HG02678 (cell line): ENCODE data around the gene HOXC10.

Experiments
- ATAC-seq: cut with Tn5 transposase; IDR thresholded peaks from one replicate; pipeline ENCODE4 v1.9.1; 2021; ENCODE audit warnings: mild to moderate bottlenecking, moderate library complexity; ENCODE audit not compliant: unreplicated experiment

The HOXC10 gene

DNA sequence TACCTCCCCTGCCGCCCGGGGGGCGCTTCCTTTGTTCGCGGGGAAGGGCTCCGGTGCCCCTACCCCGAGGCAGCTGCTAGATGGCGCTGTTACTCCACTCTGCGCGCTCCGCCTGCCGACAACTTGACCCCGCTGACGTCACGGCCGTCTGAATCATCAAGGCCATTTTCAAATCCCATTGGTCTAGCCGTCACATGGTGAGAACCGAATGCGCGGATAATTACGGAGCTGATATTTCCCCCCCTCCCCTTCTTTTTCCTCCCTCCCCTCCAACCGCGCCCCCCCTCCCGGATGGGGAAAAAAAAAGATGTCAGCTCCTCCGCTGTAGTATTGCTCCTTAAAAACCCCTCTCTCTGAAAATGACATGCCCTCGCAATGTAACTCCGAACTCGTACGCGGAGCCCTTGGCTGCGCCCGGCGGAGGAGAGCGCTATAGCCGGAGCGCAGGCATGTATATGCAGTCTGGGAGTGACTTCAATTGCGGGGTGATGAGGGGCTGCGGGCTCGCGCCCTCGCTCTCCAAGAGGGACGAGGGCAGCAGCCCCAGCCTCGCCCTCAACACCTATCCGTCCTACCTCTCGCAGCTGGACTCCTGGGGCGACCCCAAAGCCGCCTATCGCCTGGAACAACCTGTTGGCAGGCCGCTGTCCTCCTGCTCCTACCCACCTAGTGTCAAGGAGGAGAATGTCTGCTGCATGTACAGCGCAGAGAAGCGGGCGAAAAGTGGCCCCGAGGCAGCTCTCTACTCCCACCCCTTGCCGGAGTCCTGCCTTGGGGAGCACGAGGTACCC, at the start of gene HOXC10:
Gene HOXC10, plus strand, starts transcription at position 246 of the 791 bp plus-strand sequence. Its CDS starts 114 bp downstream, at position 360.
- no peak for ATAC-seq

DNA sequence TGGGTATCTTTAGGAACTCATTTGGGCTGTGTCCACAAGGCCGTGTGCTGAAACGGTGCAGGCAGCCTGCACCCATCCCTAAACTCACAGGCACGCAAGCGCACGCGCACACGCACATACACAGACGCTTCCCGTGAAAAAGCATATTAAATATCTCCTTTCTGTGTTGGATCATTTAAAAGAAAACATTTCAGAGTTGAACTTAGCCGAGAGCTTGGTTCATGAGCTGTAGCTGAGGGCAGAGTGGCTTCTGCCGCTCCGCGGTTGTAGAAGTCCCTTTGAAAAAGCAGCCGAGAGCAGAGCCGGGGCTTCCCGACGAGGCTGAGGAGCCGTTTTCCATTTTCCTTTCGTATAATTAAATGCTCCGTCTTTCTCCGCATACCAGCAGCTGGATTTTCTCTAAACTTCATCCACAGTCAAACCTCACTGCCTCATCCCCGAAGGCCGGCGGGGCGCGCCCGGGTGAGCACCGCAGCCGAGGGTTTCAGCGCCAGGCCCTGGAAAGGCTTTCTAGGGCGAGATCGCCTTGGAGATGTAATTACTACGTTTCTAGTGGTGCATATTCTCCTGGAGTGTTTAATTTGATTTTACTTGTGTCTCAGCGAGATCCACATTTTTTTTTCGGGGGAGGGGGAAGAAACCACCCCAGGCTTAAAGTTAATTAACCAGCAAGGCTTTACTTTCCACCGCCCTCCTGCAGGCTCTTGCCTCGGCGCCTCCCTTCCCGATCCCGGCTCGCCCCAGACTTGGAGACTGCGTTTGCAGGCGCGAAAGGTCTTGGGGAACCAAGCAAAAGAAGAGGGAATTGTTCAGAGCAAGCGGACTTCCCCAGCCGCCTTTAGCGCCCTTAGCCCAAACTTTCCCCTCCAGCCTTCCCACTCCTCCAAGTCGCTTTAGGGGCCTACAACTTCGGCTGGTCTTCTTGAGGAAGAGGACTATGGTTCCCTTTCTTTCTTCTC, 49.3 kb upstream of the HOXC10 start:
- ATAC-seq: no peak

DNA sequence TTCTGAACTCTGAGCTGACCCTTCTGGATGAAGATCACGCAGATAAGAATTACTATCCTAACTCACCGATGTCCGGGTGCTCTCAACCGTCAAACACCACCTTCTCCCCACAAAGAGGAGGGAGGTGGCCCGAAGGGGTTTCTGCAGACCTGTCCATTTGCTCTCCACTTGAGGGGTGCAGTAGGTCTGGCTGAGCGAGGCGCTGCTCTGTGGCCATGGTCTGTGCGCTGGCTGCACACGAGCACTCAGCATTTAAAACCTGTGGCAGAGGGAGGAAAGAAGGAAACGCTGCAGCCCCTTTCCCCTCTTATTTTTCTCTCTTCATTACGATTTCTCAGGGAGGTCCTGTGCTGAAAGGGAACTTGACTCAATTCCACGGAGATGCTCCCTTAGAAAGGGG, 47.8 kb upstream of the HOXC10 start:
- no peak for ATAC-seq

DNA sequence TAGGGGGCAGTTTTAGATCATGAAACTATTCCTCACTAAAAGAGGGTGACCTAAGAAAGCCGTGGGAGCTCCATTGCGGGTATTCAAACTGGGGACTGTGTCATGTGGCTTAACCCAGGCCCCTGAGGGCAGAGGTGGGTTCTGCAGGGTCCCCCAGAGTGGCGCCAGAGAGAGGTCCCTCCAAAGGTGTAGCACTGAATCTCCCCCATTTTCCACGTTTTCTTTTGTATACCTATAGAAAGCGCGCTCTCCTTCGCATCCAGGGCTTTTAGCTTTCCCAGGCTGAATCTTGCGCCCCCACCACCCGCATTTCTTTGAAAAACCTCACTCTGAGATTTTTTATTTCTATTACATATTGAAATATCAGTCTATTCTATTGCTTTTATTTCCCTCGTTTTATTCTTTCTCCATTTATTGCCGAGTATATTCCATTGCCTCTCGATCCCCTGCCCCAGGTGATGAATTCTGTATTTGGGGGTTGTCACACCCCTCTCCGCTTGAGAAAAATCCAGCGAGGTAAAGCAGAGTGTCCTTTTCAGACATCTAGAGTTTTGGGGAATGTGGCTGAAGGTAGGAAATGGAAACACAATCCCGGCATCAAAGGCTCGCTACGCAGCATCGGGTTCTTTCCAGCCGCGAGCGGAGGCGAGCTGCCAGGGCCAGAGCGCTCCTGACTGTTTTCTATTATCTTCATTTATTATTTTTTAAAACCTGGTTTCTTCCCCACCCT, 47.2 kb upstream of the HOXC10 start:
- ATAC-seq: no peak

DNA sequence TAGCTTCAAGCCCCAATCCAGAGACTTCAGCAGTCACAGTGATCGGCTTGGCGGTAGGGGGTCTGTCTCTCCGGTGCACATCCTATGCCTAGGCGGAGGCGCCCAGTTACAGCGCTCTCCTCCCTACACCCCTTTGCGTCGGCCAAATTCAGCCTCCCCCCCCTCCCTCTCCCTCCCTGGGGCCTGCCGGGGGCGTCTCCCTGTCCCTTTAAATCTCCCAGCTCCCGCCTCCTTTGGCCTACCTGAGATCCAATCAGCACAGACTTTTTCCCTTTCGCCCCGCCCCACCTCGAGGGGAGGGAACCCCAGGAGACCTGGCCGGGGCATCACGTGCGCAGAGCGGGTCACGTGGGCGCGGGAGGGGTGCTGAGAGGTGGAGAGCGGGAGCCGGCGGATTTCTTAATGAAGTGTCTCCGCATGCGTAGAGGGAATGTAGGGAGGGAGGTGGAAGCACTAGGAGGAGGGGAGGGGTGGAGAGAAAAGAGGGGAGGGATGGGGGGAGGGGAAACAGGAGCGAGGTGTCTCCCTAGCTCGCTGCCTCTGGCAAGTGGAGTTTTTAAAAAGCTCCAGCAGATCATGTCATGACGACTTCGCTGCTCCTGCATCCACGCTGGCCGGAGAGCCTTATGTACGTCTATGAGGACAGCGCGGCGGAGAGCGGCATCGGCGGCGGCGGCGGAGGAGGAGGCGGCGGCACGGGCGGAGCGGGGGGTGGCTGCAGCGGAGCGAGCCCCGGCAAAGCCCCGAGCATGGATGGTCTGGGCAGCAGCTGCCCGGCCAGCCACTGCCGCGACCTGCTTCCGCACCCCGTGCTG, 46.4 kb upstream of the HOXC10 start, which contains the start of gene HOXC13:
Gene HOXC13, plus strand, starts transcription at position 506 of the 815 bp plus-strand sequence. Its CDS starts 76 bp downstream, at position 582.
- no peak for ATAC-seq

DNA sequence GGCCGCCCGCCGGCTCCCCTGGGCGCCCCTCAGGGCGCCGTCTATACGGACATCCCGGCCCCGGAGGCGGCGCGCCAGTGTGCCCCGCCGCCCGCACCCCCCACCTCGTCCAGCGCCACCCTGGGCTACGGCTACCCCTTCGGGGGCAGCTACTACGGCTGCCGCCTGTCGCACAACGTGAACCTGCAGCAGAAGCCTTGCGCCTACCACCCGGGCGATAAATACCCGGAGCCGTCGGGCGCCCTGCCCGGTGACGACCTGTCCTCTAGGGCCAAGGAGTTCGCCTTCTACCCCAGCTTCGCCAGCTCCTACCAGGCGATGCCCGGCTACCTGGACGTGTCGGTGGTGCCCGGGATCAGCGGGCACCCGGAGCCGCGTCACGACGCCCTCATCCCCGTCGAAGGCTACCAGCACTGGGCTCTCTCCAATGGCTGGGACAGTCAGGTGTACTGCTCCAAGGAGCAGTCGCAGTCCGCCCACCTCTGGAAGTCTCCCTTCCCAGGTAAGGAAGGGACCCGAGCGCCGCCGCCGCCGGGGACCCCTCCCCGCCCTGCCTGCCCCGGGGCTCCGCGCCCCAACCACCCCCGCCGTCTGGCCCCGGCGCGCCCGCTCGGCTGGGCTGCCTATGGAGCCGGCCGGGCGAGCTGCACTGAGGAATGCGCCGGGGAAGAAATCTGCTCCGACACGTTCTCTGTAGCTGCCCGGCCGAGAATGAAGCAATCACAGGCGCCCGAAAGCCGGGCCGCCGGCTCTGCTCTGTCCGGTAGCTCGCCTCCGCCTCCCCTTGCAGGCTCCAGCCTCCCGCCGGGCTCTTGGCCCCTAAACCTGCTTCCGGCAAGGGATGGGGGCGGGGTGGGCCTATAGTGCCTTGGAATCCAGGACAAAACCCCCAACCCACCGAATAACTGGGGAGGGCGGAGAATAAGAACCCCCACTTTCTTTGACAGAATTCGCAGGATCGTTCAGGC, 45.5 kb upstream of the HOXC10 start:
- no peak for ATAC-seq

DNA sequence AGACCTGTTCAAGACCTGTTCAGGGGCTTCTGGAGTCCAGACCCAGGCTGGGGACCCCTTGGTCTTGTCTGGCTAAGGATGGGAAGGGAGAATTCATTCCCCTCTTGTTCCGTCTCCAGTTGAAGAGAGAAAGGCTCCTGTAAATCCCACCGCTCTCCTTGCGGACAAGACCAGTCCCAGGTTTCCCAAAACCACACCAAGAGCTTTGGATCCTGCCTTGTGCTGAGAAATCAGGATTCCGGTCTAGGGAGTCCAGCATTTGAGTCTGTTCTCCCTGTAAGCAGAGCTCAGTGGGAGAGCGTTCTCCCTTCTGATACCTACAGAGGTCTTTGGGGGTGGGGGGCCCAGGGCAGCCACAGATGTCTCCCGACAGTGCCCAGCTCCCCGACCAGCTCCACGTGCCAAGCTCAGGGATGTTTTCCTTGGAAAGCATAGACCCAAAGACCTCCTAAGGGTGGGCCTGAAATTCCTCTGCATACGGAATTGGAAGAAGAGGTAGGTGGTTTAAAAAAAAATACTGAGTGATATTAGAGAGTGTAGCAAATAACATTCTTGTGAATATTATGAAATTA, 44.4 kb upstream of the HOXC10 start:
- ATAC-seq: no peak

DNA sequence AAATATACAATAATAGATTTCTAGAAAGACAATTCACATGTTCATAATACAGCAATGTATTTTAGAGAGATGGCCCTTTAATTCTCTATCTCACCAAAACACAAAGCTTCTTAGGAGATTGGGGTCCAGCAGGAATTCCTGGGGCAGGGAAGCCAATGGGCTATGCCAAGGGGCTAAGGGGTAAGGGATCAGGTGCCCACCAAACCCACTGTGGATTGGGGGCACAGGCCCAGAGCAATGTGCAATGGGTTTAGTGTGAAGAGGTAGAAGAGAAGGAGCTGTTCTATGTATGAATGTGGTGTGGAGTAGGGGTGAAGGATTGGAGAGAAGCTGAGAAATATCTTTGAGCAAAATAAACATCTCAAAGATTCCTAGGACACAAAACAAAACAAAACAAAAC, 43.8 kb upstream of the HOXC10 start:
- no peak for ATAC-seq

DNA sequence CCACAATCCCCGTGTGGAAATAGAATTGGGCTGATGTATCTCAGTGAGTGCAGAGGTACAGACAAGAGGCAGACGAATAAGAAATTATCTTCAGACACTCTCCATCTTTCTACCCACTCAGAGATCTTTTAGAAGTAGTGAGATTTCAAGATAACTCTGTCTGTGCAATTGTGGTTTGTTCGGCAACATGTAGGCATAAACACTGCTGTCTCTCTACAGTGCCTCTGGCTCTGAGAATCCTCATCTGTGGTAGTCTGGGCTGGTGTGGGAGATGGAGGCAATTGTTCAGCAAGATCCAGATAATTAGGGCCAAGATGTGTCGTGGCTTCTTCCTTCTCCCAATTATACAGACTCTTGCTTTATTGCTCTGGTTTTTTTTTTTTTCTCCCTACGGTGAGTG, 43.2 kb upstream of the HOXC10 start:
- ATAC-seq: no peak

DNA sequence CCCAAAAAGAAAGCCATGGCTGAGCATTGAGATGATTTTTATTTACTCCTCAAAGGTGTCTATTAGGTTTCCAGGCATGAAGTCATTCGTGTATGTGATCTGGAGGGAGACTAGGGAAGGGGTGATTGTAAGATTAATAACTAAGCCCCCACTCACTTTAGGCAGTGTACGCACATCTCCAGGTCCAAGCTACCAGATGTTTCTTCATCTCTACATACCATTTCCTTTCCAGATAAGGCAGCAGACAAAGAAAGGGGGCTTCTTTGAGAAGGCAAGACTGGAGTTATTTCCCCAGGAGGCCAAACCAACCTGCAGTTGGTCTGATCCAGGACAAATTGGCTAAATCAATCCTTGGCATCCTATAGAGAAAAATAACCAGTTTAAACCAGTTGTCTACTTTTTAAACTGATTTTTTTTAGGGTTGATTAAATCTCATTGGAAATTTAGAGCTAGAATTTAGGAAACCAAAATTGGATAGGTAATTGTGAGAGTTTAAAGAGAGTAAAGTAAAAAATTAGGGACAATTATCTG, 42.4 kb upstream of the HOXC10 start:
- no peak for ATAC-seq

DNA sequence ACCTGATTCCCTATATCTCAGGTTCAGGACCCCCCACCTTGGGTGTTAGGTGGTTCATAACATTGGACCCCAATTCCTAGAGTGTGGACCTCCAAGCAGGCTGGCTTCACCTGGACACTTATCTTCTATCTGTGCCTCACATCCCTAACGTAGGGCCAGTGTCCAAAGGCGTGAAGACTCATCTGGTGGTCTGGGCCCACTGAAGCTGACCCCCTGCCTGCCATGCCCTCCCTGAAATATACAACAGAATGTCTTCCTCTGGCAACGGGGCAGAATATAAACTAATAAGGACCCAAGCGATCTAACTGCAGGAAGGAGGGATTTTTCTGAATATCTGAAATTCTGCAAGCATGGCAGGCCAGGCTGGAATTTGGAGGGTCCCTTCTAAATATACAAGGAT, 40.7 kb upstream of the HOXC10 start:
- ATAC-seq: no peak

DNA sequence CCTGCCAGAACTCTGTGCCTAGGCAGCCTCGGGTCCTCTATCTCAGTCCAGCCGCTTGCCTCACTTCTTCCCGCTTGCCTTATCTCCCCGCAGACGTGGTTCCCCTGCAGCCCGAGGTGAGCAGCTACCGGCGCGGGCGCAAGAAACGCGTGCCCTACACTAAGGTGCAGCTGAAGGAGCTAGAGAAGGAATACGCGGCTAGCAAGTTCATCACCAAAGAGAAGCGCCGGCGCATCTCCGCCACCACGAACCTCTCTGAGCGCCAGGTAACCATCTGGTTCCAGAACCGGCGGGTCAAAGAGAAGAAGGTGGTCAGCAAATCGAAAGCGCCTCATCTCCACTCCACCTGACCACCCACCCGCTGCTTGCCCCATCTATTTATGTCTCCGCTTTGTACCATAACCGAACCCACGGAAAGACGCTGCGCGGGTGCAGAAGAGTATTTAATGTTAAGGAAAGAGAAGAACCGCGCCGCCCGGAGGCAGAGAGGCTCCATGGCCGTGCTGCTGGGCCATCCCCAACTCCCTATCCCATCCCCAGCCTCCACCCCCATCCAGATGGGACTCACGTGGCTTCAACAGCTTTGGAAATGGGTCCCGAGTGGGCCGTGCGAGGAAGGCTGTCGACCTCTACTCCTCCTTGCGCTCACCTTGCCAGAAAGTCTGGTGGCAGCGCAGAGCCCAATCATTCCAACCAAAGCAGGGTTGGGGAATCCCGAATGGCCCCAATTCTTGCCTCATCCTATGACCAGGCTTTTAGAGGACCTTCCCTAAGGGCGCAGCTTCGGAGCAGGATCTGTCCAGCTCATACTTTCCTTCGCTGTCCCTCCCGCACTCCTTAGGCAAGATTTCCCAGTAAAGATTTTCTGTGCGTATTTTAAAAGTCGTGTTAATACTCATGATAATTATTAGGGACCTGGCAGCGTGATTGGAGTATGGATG, 39.8 kb upstream of the HOXC10 start:
- ATAC-seq: no peak

DNA sequence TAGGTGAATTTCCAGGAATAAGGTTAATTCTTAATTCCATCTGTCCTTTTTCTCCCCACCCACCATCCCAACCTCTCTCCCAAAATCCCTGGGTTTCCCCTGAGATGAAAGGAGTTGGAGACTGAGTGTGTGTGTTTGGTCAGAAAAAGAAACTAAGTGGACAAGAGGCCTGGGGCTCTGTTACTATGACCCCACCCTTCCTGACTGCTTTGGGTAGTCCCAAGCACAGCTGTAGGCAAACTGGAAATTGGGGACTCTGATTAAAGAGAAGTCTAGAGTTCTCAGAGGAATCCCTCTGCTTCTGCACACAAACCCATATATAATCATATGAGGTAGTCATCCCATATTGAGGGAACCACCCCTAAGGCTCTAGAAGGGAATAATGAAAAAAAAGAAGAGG, 37.2 kb upstream of the HOXC10 start:
- no peak for ATAC-seq

DNA sequence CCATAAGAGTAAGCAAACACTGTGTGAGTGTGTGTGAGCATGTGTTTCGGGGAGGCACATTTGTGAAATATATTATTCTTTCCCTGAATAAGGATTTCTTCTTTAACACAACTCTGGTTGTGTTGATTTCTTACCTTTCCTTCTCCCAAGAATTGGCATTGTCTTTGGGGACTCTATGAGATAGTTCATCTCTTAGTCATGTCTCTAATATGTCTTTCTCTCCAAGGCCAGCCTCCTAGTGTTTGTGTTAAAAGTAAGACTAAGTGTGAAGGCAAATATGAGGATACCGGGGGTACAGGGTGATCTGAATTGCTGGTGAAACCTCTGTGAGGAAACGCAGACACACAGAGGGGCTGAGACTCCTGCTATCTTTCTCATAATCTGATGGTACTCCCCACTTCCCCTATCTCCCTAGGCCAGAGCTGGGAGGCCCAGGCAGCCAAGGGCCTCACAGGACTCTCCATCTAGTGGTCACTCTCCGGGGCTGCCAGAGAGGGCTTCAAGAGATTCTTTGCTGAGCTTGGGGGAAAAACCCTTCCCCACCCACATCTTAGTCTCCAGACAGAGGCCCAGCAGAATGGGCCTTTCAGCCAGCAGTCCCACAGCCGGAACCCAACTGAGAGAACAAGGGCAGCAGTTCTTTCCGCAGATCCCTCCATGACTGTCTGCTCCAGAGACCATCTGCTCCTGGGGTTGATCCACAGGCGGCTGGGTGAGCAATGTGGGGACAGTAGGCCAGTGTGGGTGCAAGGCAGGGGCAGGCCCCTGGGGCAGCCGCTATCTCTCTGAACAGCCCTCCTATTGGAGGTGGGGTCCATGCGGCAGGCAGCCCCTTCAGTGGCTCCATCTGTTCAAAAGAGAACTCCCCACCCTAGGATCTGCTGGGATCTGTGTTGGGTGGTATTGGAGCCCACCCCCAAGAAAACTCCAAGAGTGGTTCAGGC, 36.0 kb upstream of the HOXC10 start:
- ATAC-seq: no peak

DNA sequence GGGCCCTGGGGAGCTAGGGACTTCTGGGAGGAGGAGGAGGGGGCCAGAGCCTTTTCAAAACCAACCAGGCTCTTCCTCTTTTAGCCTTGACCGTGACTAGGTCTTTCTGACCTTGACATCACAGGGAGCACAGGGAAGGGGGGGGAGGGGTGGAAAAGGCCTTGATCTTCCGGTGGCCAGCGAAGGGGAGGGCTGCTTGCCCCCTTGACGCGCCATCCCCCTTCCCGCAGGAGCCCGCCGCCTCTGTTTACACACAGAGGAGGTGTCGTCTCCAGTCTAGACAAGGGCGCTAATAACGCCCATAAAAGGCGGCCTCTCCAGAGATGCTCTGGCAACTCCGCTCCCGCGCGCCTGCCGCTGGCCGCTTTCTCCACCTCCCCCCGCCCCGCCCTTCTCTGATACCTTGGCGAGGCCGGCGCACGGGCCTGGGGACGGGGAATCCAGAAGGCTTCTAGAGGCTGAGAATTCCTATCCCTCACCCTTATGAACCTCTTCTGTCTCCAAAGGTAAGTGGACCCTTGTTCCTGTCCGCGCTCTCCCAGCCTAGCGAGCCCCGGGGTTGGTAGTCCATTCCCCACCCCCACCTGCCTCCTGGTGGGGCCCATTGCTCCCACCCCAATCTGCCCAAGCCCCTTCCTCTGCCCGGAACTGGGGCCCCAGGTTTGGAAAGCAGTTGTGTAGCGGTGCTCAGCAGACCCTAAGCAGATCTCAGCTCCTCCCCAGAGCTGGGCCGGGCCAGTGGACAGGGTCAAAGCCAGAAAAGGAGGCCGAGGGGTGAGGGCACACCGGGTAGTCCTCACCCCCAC, 35.1 kb upstream of the HOXC10 start:
- ATAC-seq: no peak

DNA sequence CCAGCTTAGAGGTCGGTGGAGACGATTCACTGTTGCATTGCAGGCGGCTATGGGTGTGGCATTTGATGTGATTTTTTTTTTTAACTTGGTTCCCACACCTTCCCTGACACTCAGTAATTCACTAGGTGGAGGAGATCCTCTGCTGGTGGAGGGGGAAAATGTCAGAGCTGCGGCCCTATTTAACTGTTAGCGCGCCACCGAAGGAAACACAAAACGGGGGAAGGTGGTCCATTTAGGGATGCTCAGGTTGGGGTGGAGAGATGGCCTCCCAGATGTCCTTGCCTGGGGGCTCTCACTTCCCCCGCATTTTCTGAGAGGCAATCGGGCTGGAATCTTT, 34.5 kb upstream of the HOXC10 start:
- no peak for ATAC-seq
